T-helper 1 cell treated with Interleukin-12 subunit alpha and Interleukin-12 subunit beta and Interleukin-4 antibody, amounts not matched to agents 30 ng/mL and 1 ng/mL, for 36 hours (primary cell): ENCODE data around the gene PKD2L1. TPM values are rescaled to one million over a fixed set of nuclear protein-coding genes. Genes with fewer than 3 reads are reported as not detected.
"Not testable (repeated sequence)": the region's sequence is repeated elsewhere in the genome, so short reads cannot be mapped to it uniquely, and the experiment has no call there.

Experiments used
- intact Hi-C: fragments of 100-400 bp; cut with micrococcal nuclease; formaldehyde crosslinking; loops from one replicate; pipeline ENCODE4 v1.15.1; 2024
- total RNA-seq: library from RNA; stranded (reverse); gene quantifications from 2 replicates; pipeline ENCODE4 v1.2.3, GENCODE V29; 2022

The PKD2L1 gene
- 0.20 and 0.24 TPM in 2 replicates for total RNA-seq

- intact Hi-C loops, result no loop called here
Observed at GRCh38 chr10:100330079-100330478, at the start of gene PKD2L1. Gene PKD2L1 (minus strand): TSS chr10:100330228. CDS start chr10:100330103, 125 bp downstream.

DNA sequence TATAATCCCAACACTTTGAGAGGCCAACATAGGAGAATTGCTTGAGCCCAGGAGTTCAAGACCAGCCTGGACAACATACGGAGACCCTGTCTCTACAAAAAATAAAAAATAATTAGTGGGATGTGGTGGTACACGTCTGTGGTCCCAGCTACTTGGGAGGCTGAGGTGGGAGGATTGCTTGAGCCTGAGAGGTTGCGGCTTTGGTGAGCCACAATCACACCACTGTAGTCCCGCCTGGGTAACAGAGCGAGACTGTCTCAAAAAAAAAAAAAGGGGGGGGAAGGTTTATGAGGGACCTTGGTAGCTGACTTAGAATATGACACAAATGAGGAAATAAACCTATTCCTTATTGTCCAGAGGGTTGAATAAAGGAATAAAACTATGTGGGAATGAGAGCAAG lies 47.8 kb upstream of the PKD2L1 start:
- intact Hi-C loops, result no loop called here

- intact Hi-C loops, result not testable (repeated sequence)
Observed at GRCh38 chr10:100376656-100377055, 46.6 kb upstream of the PKD2L1 start.

DNA sequence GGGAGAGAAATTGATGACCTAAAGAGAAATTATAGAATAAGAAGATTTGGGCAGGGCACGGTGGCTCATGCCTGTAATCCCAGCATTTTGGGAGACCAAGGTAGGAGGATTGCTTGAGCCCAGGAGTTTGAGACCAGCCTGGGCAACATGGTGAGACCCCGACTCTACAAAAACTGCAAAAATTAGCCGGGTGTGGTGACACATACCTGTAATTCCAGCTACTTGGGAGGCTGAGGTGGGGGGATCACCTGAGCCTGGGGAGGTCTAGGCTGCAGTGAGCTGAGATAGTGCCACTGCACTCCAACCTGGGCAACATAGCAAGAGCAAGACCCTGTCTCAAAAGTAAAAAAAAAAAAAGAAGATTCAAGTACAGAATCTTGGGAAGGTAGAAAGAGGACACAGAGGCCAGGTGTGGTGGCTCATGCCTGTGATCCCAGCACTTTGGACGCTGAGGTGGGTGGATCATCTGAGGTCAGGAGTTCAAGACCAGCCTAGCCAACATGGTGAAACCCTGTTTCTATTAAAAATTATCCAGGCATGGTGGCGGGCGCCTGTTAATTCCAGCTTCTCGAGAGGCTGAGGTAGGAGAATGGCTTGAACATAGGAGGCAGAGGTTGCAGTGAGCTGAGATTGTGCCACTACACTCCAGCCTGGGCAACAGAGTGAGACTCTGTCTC lies 44.8 kb upstream of the PKD2L1 start:
- intact Hi-C loops, result loop anchor here (5.0 kb wide), 3 partner anchors 38 to 1442 kb away; partner anchors contain the start of genes LZTS2 and OGA

- intact Hi-C loops, result loop anchor here (5.0 kb wide), 3 partner anchors 37 to 1443 kb away; partner anchors contain the start of genes LZTS2 and OGA
Observed at GRCh38 chr10:100374200-100374655, 44.2 kb upstream of the PKD2L1 start.

- intact Hi-C loops, result loop anchor here (1.0 to 5.0 kb wide), 9 partner anchors 26 to 1444 kb away; partner anchors contain the start of genes CHUK, CWF19L1, ERLIN1 and LZTS2
Observed at GRCh38 chr10:100373298-100374199, 43.5 kb upstream of the PKD2L1 start.

GRCh38 chr10:100372415-100373297 lies 42.6 kb upstream of the PKD2L1 start:
- intact Hi-C loops, result loop anchor here (1.0 to 5.0 kb wide), 9 partner anchors 25 to 1445 kb away; partner anchors contain the start of genes CHUK, CWF19L1, ERLIN1 and LZTS2

DNA sequence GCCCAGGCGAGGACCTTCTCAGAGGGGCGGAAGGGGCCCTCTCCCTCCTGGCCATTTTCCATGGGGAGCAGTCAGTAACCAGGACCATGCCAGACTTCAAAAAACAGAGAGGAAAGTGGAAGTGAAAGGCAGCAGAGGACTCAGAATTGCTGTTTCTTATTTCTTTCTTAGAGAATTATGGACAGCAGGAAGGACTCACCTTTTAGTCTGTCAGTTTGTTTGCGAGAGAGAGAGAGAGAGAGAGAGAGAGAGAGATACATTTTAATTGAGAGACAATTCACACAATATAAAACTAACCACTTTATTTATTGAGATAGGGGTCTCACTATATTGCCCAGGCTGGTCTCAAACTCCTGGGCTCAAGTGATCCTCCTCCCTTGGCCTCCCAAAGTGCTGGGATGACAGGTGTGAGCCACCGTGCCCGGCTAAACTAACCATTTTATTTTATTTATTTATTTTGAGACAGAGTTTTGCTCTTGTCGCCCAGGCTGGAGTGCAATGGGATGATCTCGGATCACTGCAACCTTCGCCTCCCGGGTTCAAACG lies 41.5 kb upstream of the PKD2L1 start:
- intact Hi-C loops, result loop anchor here (1.0 to 5.0 kb wide), 8 partner anchors 34 to 1446 kb away; partner anchors contain the start of genes BLOC1S2, ERLIN1, LZTS2 and NDUFB8

DNA sequence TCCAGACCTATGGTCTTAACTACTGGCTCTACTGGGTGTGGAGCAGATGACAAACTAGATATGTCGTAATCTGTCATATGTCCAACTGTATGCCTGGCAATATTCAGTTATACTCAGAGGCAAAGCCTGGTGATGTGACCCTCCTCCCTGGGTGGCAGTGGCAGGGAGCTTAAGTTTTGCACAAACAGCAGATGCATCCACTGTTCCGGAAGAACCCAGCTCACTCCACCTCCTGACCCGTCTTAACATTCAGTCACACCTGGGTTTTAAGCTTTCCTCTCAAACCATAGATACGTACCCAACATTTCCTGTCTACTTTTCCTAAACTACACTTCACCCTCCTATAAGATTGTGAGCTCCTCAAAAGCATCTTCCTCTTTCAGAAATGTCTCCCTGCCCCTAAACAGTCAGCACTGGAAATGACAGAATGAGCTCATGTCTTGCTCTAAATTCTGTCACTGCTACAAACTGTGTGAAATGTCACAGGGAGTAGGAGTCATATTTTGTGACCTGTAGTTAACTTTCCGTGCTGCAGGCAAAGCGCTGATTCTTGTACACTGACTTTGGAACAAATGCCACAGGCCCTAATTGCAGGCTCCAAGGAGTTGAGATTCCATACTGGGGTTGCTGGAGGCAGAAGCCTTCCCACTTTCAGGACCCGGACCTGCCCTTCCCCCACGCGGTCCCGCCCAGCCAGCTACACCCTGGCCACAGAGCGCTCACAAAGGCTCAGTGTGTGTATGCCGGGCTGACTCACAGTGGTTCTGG lies 40.9 kb upstream of the PKD2L1 start:
- intact Hi-C loops, result loop anchor here (1.0 to 5.0 kb wide), 7 partner anchors 34 to 1446 kb away; partner anchors contain the start of genes BLOC1S2, LZTS2, NDUFB8 and OGA

- intact Hi-C loops, result no loop called here
Observed at GRCh38 chr10:100368721-100369120, 38.7 kb upstream of the PKD2L1 start.

DNA sequence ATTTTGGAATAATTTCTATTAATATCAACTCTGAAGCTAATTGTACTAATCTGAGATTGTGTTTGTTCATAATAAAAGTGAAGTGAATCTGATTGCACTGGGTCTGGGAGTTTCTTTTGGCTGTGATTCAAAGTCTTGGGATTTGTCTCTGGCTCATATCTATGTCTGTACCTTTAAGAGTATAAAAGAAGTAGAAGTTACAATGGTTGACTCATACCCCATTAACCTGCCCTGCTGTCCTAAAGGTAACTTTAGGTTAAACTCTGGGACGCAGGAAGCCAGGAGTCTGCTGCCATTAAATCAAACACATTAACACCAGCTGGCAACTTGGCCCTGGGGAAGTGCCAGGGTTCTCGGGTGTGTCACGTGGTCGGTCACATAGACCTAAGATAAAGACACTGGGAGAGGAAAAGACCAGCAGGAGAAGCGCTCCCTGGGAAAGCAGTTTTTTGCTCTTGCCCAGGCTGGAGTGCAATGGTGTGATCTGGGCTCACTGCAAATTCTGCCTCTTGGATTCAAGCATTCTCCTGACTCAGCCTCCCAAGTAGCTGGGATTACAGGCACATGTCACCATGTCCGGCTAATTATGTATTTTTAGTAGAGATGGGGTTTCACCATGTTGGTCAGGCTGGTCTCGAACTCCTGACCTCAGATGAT lies 34.8 kb upstream of the PKD2L1 start:
- intact Hi-C loops, result no loop called here

GRCh38 chr10:100364175-100364574 lies 34.1 kb upstream of the PKD2L1 start:
- intact Hi-C loops, result no loop called here

GRCh38 chr10:100362570-100363496 lies 32.8 kb upstream of the PKD2L1 start:
- intact Hi-C loops, result no loop called here

GRCh38 chr10:100360234-100360633 lies 30.2 kb upstream of the PKD2L1 start:
- intact Hi-C loops, result no loop called here

DNA sequence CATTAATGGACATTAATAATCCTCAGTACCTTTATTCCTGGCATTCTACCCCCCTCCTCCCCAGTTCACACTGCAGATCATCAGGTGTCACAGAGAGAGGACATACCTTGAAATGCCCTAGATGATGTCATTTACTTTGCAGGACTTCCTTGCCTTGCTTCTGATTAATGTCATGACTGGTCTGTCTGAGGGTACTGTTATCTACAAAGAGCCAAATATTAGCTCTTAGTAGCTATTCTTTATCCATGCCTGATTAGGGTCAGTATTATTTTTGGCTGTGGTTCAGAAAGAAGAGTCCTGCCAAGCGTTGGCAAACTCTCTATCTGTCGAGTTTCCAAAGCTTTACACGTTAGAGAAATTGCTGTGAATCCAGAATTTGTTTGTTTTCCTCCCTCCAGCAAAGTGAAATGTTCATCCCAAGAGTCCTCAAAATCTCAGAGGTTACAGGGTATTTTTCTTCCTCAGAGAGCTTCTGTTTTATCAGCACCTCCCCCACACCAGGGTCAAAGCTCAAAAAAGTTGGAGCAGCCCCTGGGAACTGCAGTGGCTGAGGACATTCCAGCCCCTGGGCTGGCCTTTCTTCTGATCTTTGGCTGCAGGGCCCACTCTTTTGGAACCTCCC lies 29.6 kb upstream of the PKD2L1 start:
- intact Hi-C loops, result no loop called here

DNA sequence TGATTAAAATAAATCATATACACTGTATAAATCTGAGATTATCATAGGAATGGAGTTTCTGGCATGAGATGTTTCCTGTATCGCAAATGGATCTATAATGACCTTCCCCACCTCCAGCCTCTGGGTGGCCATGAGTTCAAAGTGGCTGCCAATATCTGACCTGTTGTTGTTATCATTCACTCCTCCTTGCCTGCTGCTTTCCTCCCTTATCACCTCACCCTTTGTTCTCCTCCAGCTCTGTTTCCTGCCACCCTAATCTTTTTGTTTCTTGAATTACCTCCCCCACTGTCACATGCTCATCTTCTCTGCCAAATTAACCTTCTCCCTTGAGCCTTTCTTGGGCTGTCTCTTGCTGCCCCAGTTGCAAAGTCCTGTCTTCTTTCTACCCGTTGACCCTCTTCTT lies 29.0 kb upstream of the PKD2L1 start:
- intact Hi-C loops, result no loop called here

GRCh38 chr10:100357059-100357858 lies 27.2 kb upstream of the PKD2L1 start:
- intact Hi-C loops, result no loop called here
